Stimulated activated CD4-positive, alpha-beta T cell treated with anti-CD3 and anti-CD28 coated beads, Interleukin-2, amount 100 ng/mL, for 4 hours (primary cell): Measurements from ENCODE around the gene OSBPL3.
A peak's percentile ranks its signal among the peaks of the same experiment; 100 is the strongest.
"Not testable (repeated sequence)": the region's sequence is repeated elsewhere in the genome, so short reads cannot be mapped to it uniquely, and the experiment has no call there.

Experiments used
- DNase-seq: peaks from one replicate; pipeline ENCODE4 v3.0.0-alpha.2; 2020; ENCODE audit warnings: low read depth

Gene OSBPL3

DNA sequence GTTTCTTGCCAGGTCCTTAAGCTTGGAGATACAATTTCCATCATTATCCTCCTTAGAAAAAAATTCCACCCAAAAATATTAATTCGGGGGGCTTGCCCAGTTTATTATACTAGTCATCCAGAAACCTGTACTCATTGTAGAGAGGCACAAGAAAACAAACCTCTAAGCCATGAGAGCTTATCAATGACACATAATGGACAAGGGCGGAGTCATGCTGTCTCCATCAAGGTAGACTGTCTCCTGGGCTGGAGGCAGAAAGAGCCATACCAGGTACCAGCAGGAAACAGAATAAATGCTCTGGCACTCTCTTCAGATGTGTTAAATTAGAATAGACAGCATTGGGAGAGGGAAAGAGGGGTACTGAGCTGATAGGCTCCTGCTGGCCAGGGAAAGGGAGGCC, 153.0 kb downstream of the OSBPL3 start:
- no peak for DNase-seq

DNA sequence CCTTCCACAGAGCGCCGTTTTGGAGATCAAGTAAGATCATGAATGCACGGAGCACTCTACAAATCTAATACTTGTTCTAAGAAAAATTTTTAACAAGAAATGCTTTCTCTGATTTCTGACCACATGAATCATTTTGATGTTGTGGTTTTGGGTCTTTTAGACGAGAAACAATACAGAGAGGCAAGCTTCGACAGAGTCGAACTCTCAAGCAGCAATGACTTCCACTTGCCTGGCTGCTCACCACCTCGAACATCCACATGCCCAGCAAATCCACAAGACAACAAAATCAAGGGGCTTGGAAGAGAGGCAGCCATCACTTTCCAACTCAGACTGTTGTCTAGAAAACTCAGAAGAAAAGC, 153.3 kb downstream of the OSBPL3 start:
- no peak for DNase-seq

DNA sequence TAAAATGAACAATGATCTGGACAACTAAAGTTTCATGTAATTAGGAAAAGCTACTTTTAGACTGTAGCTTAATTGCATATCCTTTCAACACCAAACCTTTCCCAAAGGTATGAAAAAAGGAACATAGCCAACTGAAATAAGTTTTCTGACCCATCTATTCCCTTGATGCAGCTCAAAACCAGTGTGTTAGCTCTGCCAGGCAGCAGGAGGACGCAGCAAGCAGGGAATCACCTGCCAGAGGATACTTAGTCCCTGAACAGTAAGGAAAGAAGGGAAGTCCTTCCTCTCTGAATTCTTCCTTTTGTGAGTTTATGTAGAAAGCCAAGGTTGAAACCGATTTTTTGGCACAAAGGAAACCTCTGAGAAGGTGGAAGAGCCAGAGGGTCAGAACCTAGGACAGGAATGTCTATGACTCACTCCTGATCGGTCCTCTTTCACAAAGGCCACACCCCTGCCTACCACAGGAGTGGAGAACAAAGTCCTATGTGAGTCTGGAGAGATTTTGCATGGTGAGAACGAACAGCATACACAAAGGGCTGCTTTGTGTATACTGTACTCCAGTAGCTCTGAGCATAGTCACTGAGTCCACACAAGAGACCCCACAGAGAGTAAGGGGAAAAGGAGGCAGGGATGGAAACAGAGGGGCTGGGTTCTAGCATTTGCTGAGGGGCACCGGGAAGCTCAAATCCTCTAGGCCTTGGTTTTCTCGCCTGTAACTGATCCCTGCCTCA, 153.9 kb downstream of the OSBPL3 start:
- no peak for DNase-seq

DNA sequence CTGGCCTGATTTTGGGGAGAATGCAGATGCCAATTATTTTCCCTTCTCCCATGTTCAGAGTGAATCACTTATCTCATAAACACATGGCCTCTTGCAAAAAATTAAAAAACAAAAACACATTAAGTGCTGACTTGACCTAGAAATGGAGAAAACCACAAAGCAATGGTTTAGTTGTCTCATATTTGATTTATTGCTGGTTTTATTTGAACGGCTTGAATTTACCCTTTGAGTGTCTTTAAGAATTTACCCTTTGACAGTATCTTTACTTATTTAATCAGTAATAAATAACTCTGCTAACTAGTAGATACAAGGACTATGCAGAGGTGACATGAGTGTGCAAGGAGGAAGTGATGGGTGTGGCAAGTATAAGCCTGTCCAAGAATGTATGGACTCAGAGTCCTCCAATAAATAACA, 154.6 kb downstream of the OSBPL3 start:
- DNase-seq, result no peak

DNA sequence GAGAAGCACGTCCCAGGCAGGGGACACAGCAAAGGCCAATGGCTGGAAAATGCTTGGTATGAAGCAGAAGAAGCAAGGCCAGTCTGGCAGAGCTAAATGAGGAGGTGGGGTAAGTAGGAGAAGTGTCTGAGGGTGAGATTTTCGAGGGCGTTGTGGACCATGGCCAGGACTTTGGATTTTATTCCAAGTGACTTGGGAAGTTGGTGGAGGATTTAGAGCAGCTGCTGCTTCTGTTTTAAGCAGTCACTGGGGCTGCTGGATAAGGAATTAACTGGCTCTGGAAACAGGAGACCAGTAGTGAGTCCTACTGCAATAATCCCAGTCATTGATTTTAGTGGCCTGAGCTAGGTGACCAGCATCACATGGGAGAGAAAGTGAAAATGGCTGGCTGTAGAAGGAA, 155.1 kb downstream of the OSBPL3 start:
- no peak for DNase-seq

DNA sequence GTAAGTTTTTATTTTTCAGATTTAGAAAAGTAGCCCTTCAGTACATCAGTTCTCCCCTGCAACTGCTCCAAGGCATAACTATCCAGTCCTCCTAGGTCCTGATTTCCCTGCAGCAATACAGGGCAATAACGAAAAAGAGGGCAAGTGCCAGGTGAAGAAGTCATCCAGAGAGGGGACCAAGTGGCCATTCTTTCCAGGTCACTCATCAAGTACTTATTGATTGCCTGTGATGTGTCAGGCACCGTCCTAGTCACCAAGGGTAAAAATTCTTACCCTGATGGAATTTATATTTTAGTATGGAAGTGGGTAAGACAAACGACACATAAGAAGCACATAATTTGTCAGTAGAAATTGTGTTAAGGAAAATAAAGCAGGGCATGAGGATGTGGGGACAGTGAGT, 155.6 kb downstream of the OSBPL3 start:
- DNase-seq, result no peak

DNA sequence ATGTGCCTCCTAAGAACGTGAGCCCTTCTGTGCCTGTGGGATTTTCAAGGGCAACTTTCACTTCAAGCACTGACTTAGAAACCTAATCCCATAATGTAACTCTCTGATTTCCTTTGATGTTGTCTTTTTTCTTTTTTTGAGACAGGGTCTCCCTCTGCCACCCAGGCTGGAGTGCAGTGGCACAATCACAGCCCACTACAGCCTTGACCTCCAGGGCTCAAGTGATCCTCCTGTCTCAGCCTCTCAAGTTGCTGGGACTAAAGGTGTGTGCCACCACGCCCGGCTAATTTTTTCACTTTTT, 158.3 kb downstream of the OSBPL3 start:
- no peak for DNase-seq

DNA sequence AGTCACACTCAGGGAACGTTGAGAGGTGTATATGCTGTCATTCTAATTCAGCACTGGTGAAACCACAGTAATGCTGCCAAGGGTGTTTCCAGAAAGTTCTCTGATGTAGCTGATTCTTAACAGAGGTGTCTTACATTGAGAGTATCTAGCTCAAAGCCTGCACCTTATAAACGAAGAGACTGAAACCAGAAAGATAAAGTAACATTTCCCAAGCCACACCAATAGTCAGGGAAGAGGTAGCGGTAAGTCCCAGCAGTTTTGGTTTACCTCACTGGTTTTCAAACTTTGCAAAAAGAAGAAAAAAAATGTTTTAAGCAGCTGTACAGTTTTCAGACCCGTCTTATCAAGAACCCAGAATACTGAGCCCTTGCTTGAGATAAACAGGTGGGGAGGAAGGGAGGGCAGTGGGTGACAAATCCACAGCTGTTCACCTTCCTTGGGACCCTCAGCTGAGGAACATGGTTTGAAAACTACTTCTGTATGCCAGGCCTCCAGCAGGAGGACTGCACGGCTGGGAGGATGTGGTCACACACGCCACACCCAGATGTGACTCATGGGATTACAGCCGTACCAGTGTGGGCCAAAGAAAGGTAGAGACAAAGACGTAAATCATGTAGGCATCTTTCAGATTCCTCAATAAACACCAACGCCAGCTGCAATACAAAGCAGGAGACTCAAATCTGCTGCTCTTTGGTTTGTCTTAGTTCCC, 158.8 kb downstream of the OSBPL3 start:
- peak; percentile 71 for DNase-seq

DNA sequence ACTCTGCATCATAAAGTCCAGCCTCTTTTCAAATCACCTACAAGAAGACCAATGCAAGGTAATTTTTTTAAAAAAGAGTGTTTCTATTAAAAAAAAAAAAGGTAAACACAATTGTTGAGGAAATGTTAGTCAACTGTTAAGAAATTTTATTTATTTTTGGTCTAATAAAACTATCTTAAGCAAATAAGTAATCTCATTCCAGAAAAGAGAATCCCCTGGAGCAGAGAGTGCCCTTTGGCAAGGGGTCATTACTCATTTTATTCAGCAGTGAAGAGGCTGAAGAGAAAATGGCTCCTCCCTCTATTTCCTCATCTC, 159.3 kb downstream of the OSBPL3 start:
- DNase-seq, result no peak

DNA sequence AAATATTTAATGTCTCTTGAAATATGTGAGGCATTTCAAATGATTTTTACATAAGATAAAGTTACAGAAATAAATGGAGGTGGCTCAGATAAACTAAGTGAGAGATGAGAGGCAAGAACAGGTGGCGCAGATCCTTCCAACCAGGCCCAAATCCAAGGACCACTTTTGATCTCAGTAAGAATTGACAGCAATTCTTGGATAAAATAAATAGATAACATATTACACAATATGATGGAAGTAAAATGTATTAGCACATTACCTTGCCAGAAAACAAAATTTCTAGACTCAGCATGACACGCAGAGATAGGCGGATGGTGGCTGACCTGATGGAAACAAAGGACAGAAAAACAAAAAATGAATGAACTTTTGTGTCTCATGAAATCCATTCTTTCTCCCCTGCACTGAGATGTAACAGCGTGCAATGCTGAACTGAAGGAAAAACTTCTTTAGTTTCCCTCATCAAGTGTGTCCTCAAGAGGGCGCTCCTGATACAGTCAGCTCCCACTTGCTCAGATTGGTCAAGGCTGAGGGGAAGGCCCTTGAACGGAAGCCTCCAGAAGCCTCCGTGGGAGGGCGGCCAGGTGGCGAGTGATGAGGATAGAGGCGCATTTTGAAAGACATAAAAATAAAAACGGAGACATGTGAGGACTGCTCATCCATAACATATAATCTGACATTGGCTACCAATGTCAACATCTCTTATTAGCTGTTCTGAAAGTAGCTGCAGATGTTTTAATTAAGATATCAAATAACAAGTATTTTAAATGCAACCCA, 159.9 kb downstream of the OSBPL3 start:
- peak; percentile 64 for DNase-seq

DNA sequence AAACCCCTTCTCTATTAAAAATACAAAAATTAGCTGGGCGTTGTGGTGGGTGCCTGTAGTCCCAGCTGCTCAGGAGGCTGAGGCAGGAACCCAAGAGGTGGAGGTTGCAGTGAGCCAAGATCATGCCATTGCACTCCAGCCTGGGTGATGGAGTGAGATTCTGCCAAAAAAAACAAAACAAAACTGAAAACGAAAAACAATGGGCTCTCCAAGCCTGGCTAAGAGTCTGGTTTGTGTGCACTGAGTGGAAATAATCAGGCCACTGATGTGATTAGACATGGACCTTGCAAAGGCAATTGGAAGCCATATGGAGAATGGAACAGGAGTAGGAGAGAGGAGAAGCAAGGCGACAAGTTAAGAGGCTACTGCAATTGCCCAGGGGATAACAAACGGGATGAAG, 162.6 kb downstream of the OSBPL3 start:
- DNase-seq, result no peak

DNA sequence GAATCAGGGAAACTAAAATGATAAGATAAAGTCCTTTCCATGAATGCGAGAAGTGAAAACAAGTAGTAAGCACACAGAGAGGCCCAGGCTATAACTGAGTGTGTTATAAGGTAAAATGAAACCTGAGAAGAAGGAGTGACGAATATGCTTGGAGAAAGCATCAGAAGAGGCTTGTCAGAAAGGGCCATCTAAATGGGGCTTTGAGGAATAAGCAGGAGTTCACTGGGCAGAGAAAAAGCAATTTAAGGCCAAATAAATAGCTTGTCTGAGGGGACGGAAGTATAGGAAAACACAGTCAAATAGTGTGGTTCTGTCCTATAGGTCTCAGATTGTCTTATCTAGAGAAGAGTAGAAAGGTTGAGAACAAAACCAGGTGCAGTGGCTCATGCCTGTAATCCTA, 163.1 kb downstream of the OSBPL3 start:
- DNase-seq, result no peak

DNA sequence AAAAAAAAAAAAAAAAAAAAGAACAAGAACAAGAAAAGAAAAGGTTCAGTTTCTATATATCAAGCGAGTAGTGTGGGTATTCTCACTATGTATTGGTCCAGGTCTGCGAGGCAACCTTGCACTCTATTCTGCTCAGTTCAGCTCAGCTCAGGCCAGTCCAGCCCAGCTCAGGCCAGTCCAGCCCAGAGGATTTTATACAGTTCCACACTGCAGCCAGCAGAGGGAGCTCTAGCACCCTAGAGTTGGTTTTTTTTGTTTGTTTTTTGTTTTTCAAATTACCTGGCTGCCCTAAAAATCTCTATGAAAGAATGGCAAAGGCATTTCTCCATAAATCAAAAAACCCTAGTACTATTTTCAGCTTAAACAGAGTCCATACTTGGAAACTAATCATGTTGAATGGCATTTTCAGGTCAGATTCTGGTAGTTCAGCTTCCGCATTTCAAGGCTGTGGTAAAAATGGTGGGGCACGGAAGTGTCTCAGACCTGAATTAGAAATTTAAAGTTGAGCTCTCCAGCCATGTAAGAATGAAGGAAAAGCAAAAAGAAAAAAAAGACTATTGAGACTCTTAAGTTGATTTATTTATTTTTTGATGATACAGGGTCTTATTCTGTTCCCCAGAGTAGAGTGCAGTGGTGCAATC, 167.6 kb downstream of the OSBPL3 start:
- peak; percentile 22 for DNase-seq

DNA sequence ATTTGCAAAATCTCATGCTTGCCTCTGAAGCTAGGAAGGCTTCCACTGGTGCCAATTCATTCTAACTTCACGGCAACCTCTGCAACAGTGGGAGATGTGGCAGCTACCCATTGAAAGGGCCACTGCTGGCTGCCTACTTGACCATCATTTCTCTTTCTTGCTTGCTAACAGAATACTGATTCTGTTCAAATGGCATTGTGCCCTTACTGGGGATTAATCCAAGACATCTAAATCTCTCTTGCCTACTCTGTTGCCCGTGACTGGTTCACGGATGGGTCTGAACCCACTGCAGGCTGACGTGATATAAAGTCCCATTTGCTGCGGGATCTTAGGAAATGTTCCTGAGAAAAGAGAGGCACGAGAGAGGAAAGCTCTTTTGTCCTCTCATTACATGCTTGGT, 171.5 kb downstream of the OSBPL3 start:
- no peak for DNase-seq

DNA sequence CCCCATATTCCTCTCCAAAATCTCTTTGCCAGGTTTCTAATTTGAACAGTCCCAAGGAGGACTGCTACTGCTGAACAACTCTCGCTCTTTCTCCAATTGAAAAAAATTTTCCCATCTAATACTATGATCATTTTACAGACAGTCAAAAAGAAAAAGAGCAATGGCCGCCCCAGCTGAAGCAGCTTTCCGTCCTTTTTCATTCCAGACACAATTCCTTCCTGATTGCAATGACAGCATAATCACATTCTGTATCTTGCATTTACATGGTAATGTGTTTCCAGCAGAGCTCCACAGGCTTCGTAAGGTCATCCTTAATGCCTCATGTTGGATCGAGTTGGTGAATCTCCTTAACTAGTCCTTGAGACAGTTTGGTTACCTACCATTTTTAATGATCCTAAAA, 177.7 kb downstream of the OSBPL3 start:
- DNase-seq, result no peak

DNA sequence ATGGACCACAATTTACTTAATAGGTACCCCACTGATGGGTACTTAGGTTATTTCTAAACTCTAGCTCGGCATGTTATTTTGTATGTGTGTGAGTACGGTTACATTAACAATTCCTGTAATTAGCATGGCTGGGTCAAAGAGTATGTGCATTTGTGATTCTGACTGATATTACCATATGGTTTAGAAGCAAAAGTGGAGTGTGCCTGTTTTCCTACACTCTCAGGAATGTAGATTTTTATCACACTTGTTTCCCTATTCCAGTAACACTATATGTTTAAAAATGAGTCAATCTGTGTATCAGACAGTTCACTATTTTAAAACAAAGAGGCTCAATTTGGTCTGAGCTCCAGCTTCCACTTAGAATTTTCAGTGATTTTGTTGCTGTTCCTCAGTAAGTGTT, 178.1 kb downstream of the OSBPL3 start:
- no peak for DNase-seq

DNA sequence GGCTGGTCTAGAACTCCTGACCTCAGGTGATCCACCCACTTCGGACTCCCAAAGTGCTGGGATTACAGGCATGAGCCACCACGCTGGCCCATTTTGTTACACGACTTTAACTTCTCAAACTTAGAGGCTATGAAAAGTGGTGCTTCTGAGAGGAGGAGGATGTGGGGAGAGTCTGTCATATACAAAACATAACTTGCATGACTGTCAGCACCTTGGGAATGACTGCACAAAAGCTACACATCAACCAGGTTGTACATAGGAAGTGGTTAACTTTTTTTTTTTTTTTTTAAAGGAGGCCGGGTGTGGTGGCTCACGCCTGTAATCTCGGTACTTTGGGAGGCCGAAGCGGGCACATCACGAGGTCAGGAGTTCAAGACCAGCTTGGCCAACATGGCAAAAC, 179.3 kb downstream of the OSBPL3 start:
- no peak for DNase-seq

DNA sequence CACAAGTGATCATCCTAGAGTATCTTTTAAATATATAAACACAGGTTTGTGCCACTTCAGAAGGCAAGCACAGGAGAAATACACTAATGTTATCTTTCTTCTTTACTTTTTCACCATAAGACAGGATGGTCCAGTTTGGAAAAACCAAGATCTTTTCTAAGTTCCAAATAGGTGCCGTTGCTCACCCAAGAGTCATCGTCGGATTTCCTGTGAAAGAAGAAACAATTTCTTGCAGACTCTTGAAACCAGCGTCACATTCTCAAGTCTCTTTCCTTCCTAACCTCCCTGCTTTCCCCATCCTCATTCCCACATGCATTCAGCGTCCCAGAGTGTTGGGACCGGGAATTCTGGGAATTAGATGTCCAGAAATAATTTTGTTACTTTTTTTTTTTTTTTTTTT, 179.9 kb downstream of the OSBPL3 start:
- no peak for DNase-seq

DNA sequence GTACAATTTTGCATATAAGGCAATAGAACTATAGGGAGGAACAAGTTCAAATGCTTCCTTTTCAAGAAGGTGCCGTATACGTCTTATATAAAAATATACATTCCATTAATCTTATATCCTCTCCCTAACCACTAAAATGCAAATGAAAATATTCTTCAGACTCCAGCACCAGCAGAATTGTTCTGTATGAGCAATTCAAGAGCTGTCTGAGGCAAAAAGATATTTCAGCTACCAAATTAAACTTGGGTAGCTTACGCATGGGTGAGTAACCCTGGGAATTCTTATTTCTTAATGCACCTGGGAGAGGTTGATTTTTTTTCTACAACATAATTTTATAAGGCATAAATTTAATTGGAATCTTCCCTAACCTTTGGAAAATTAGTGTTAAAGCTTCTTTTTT, 180.5 kb downstream of the OSBPL3 start:
- DNase-seq, result no peak

DNA sequence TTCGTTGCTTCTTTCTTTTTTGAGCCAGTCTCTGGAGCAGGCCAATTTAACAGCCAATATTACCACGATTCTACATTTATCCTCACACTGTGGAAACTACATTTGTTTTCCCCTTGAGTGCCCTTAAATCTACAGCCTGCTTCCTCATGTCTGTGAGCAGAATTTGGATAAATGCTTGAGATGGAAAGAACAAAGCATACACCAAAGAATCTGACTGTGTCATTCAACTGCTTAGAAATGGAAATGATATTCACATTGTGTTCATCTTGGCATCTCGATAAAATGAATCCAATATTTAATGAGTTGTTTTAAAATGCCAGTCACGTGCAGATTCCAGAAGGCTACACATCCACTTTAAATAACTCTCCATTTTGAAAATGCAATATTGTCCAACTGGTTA, 181.7 kb downstream of the OSBPL3 start:
- no peak for DNase-seq

DNA sequence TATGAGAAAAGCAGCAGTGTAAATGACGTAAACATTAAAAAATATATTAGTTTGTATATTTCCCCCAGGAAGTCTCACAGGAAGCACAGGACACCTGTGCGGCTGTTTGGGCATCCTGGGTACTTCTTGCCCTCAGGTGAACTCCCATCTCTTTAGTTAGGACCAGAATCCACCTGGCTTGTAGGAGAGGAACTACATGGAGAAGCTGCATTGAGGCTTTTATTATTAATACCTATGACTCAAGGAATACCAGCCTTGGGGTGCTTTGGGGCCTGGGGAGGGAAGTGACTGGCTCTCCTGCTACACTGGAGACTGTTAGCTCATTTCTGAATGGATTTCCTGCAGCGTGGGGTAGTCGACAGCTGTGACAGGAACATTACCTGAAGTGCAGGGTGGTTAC, 182.7 kb downstream of the OSBPL3 start:
- no peak for DNase-seq

DNA sequence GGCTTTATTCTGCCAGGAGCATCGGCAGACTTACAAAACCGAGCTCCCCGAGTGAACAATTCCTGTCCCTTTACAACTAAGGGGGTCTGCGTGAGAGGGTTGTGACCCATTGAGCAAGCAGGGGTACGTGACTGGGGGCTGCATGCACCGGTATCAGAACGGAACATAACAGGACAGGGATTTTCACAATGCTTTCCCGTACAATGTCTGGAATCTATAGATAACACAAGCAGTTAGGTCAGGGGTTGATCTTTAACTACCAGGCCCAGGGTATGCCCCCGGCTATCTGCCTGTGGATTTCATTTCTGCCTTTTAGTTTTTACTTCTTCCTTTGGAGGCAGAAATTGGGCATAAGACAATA, 184.6 kb downstream of the OSBPL3 start:
- no peak for DNase-seq

DNA sequence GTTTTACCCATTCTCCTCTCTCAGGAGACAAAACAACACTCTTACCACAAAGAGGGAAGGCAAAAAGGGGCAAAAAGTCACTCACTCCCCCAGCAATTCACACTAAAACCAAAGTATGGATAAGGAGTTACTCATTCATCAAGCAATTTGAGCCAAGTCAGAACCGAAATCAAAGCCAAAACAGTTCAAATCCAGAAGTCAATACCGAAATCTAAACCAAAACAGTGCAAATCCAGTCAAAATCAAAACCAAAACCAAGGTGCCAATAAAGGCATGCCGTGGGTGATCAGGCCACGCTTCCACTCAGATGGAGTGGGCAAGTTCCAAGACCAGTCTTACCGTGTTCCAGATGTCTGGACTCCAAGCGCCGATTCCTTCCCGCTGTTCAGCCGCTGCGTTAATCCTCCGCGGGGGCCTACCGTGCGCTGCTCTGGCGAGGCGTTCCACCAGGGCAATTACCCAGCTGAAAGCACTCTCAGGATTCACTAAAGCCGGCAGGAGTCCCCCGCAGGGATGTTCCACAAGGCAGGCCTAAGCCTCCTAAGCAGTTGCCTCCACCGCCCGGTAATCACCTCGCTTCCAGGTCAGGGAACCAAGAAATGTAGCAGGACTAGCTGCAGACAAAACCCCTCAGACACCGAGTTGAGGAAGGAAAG, 185.1 kb downstream of the OSBPL3 start:
- not testable (repeated sequence) for DNase-seq
